GM21390 (cell line): ENCODE data around the gene LRRC59.
A peak's percentile ranks its signal among the peaks of the same experiment; 100 is the strongest.
"Not testable (repeated sequence)": the region's sequence is repeated elsewhere in the genome, so short reads cannot be mapped to it uniquely, and the experiment has no call there.

Experiments
- ATAC-seq: cut with Tn5 transposase; IDR thresholded peaks from one replicate; pipeline ENCODE4 v1.9.1; 2021; ENCODE audit not compliant: unreplicated experiment

Gene LRRC59

DNA sequence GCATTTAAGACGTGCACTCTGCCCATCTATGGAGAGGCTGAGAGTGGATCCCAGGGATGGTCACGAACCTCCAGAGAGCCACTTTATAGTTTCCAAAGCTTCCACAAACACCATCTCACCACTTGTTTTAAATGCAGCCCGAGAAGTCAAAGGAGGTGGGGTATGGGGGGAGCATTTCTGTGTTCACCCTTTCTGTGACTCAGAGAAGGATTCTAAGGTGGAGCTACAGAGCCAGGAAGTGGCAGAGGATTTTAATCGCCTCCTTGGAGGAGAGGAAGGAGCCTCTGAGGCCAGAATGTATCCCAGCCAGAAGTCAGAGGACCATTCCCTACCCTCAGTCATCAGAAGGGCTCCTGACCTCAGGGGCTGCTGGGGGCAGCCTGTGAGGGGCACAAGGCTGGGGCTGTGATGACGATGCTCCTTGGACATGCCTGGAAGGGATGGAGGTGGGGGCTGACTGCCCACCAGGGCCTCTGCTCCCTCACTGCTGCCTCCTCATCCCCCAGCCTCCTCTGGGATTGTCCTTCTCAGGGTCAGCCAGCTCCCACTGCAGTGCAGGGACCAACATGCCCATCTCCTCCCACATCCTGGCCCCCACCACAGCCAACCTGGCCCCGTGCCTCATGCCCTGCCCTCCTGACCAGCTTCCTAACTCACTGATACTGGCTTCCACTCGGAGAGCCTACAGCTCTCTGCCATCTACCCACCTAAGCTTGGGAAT, 48.6 kb downstream of the LRRC59 start:
- ATAC-seq = no peak

DNA sequence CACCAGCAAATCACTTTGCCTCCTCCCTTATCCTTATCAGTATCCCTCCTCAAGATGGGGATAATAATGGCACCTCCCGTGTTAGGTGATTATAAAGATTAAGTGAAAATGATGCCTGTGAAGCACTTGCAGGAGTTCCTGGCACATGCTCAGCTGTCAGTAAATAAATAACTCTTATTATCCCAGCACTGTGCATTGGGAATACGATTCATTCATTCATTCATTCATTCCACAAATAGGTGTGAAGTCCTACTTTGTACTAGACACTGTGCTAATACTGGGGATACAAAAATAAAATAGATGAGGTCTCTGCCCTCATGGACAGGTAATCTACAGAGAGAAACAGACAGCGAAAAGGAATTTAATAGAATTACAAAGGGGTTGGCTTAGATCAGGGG, 49.4 kb downstream of the LRRC59 start:
- no peak for ATAC-seq

DNA sequence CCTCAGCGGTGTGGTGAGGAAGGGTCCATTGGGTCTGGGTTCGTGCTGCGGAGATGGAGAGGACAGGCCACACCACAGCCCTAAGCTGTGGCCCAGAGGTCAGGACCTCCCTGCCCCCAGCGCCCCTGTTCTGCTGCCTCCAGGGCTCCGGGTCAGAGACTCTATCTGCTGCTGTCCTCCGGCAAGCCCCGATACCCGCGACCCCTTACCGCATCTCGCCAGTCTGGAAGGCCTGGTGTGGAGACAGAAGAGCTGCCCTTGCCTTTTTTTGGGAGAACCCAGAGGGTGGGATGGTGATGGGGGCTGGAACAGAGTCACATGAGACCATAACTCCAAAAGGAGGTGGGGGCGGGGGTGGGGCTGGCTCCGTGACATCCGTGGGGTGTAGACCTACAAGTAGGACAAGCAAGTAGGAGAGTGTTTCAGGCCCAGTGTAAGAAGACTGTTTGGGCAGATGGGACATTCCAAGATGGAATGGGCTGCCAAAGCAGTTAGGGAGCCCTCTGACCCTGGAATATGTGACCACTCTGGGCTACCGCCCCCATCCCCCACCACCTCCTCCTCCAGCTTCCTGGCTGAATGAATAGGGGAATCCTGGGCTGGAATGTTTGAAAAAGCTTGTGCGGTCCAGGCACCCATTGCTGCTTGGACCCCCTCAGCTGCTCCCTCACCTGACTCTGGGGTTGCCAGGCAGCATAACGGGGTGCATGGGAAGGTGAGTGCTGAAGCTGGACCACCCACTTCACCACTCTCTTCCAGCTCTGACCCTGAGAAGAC, 50.0 kb downstream of the LRRC59 start:
- no peak for ATAC-seq

DNA sequence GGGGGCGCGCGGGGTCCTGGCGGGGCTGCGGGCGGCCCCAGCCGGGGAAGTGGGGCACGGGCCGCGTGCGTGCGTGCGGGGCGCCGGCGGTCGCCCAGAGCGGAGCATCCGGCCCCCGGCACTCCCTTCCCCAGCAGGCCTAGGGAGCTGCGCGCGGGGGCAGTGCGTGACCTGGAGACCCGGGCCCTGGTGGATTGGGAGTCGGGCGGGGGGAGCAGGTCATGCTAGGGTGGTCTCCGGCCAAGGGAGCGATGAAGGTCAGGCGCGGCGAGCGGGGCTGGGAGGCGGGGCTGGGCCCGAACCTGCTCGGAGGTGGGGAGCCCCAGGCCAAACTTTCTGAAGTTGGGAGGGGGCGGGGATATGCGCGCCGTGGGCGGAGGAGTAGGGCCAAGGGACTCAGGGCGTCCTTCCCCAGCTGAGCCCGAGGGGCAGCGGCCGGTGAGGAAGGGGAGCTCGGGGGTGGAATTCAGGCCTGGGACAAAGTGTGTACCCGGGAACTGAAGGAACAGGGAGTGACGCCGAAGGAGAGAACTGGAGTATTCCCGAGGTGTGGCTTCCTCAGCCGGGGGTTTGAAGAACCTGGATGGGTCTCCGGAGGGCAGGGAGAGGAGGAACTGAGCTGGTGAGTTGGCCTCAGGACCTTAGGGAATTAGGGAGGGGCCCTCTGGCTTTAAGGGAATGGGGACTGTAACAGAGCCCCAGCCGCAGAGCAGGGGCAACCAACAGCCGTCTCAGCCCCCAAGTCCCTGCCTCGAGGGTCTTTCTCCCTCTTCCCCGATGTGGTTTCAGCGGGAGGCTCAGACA, 50.8 kb downstream of the LRRC59 start:
- peak; percentile 47 for ATAC-seq

DNA sequence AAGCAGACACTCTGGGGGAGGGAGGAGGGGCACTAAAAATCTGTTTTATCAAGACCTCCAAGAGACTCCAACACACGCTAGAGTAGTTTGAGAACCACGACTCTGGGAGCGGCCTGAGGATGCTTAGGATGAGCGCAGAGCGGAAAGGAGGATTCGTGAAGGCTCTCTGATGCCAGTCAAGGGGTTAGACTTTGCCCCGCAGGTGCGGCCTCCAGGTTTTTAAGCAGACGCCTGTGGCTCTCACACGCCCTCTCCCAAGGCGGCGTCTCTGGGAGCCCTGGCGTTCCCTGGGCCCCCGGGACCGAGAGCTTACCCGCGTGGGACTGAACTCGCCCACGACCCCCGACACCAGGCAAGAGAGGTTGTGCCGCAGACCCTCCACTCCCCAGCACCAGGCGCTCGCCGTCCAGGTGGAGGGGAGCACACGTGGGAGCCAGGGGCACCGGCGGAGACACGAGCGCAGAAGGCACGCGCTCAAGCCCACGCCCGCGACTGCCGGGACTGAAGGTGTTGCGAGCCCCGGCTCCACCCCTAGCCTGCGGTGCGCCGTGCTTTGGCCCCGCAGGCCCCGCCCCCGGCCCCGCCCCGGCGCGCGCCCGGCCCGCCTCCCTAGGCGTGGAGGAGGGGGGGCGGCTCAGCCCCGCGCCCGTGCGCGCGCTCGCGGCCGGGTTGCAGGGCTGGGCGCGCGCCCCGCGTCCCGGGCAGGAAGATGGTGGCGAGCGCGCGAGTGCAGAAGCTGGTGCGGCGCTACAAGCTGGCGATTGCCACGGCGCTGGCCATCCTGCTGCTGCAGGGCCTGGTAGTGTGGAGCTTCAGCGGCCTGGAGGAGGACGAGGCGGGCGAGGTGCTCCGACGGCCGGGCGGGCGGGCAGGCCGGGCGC, 51.7 kb downstream of the LRRC59 start, which contains the start of gene XYLT2:
XYLT2 (plus strand) TSS at position 695 of the 881 bp plus-strand sequence; CDS start at position 710, 15 bp downstream.
- peak; percentile 70 for ATAC-seq

DNA sequence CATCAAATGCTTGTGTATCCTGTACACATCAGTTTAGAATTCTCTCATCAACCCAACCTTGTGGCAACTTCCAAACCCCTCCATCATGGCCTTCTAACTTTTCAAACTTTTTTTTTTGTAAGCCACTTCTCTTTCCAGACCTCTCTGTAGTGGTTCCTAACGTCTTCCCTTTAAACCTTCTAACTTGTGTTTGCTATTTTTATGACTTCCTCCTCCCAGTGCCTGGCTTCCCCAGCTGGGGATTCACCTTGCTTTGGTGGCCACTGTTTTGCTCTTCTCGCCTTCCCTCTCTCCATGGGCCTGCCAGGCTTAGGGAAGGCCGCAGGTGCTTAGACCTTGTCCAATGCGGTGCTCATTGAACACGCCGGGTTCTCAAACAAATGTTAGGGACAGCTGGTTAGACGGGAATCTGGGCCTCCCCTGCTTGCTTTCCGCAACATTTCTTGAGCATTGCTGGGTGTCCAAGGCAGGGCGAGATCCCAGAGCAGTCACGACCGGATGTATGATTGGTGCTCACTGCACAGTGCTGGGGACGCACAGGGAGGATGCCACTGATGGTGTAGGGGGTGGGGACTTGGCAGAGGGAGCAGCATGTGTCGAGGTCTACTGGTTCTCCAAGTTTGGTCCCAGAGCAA, 52.5 kb downstream of the LRRC59 start:
- ATAC-seq = no peak

DNA sequence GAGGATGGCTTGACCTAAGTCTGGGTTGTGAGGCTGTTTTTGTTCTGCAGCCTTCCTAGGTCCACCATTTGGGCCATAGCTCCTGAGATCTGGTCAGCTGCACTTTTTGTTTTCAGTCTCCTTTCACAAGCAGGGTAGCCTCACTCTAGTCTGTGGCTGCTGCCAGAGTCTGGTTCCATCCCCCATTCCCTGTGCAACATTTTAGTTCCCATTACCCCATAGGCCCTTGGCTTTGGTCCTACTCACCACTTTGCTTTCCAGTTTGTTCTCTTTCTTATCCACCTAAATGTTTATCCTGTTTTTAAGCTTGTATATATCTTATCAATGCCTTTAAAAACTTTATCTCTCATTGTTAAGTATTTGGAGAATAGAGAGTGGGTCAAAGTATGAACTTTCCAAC, 57.9 kb downstream of the LRRC59 start:
- no peak for ATAC-seq

DNA sequence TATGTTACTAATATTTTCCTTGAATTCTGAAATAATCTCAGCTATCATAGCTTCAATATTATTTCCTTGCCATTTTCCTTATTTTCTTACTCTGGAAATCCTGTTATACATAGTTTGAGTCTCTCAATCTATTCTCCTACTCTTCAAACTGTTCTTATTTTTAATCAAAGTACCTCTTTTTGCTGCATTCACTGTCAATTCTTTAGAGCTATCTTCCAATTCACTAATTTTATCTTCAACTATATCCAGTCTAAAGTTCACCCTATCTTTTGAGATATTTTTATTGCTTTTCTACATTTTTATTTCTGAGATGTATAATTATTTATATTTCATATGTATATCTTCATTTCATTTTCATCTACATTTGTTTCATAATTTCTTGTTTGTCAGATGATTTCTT, 58.7 kb downstream of the LRRC59 start:
- no peak for ATAC-seq

DNA sequence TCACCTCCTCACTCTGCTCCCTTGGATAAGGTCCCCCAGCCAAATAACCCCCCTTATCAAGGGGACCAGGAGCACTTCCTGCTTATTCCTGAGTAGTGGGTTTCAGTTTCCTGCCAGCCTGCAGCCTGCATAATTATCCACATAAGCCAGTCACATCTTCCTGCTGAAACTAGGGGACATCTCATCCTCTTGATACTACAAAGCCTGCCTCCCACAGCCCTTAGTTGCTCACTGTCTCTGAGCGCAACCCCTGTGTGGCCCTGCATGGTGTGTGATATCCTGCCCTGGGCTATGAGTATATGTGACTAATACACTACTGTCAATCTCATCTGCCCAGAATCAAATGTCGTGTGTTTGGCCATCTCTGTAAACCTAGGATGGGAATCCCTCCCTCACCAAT, 59.4 kb downstream of the LRRC59 start:
- no peak for ATAC-seq

DNA sequence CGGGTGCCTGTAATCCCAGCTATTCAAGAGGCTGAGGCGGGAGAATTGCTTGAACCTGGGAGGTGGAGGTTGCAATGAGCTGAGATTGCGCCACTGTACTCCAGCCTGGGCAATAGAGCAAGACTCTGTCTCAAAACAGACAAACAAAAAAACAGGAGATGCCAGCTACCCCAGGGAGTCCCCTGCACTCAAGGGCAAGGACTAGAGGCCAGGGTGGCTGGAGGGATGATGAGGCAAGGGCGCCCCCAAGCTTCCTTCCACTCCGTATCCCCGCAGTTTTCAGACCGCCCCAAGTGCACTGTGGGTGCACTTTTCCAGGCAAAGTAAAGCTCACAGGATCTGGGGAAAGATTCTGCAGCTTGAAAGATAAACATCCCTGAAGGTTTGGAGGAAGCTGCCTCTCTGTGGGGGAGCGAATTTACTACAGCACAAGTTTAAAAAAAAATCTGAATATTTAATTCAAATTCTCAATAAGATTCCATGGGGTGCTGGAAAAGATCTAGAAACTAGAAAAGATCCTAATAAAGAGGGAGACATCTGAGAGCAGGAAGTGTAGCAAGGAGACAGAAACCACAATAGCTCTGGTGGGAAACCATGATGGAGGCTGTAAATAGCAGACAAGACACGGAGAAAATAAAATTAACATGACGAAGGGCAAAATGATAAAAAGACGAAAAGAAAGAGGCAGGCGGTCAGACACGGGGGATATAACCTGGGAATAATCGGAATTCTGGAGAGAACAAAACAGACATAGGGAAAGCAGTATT, 63.8 kb downstream of the LRRC59 start:
- ATAC-seq = not testable (repeated sequence)

DNA sequence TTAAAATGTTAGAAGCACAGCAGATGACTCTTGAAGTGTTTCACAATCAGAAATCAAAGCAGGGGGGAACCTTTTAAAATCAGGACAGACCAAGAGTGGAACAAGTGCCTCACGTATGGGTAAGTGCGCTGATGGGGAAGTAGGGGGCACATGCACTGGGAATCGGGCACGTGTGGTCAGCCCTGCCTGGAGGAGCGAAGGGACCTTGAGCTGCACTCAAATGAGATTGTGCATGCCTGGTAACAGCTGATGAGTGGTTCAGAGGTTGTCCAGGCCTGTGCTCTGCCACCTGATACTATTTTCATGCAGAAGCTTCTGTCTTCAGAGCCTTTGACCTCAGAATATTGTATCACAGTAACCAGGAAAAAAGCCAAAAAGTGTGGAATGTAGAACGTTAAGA, 65.1 kb downstream of the LRRC59 start:
- ATAC-seq = no peak
